Activated CD4-positive, alpha-beta memory T cell treated with anti-CD3 and anti-CD28 coated beads for 36 hours (primary cell): ENCODE data around the gene CLBA1. TPM values are rescaled to one million over a fixed set of nuclear protein-coding genes. Genes with fewer than 3 reads are reported as not detected.
"Not testable (repeated sequence)": the region's sequence is repeated elsewhere in the genome, so short reads cannot be mapped to it uniquely, and the experiment has no call there.

ENCODE experiments used
- CTCF ChIA-PET: fragments of 350-600 bp; sonication (Branson Sonifier 250); formaldehyde crosslinking; loops from one replicate; lab custom pipeline; 2021; ENCODE audit warnings: antibody characterized with exemption, inconsistent platforms; lab: Charles Lee
- POLR2A ChIA-PET: fragments of 350-600 bp; sonication (Branson Sonifier 250); formaldehyde crosslinking; loops from one replicate; lab custom pipeline; 2021; ENCODE audit warnings: antibody characterized with exemption; lab: Charles Lee
- DNase-seq: peaks from one replicate; pipeline ENCODE4 v3.0.0-alpha.2; 2020
- H3K27ac Mint-ChIP-seq: one replicate; pipeline ENCODE4 v1.8.0; 2021; ENCODE audit warnings: mixed read lengths
- H3K27me3 Mint-ChIP-seq: one replicate; pipeline ENCODE4 v1.8.0; 2021; ENCODE audit warnings: mixed read lengths
- H3K36me3 Mint-ChIP-seq: one replicate; pipeline ENCODE4 v1.8.0; 2021; ENCODE audit warnings: mixed read lengths
- H3K4me1 Mint-ChIP-seq: one replicate; pipeline ENCODE4 v1.8.0; 2021; ENCODE audit warnings: low read depth, mixed read lengths
- H3K4me3 Mint-ChIP-seq: one replicate; pipeline ENCODE4 v1.8.0; 2021; ENCODE audit warnings: mild to moderate bottlenecking, mixed read lengths
- H3K9me3 Mint-ChIP-seq: one replicate; pipeline ENCODE4 v1.8.0; 2021; ENCODE audit warnings: mixed read lengths
- intact Hi-C: fragments of 100-400 bp; cut with micrococcal nuclease; formaldehyde crosslinking; loops from one replicate; pipeline ENCODE4 v1.15.1; 2023
- total RNA-seq, 2 experiments: library from RNA; stranded (reverse); gene quantifications; one replicate each; pipeline ENCODE4 v1.2.3, GENCODE V29; 2021

CLBA1 gene
- total RNA-seq, 2 experiments from 2014 or later = 0.78 to 1.2 TPM

GRCh38 chr14:105027718-105028117 lies 42.1 kb downstream of the CLBA1 start:
- H3K27me3 Mint-ChIP-seq, H3K36me3 Mint-ChIP-seq, H3K27ac Mint-ChIP-seq, H3K9me3 Mint-ChIP-seq, intact Hi-C loops, DNase-seq, H3K4me3 Mint-ChIP-seq: not testable (repeated sequence)
- H3K4me1 Mint-ChIP-seq = peaks cover 42% of the 10 kb centered on the region
- ChIA-PET POLR2A (interaction anchor here (1.0 kb wide), 1 partner anchor 32 kb away, joined by 3 read pairs; no protein-coding TSS in a partner anchor), CTCF (interaction anchor here (1.5 to 6.2 kb wide), 2 partner anchors 17 to 53 kb away, joined by 6 to 46 read pairs; no protein-coding TSS in a partner anchor)

- intact Hi-C loops = no loop called here
- ChIA-PET POLR2A (interaction anchor here (1.0 kb wide), 1 partner anchor 31 kb away, joined by 3 read pairs; no protein-coding TSS in a partner anchor), CTCF (interaction anchor here (1.5 to 6.2 kb wide), 2 partner anchors 16 to 54 kb away, joined by 6 to 46 read pairs; no protein-coding TSS in a partner anchor)
These were observed 42.8 kb downstream of the CLBA1 start for GRCh38 chr14:105028251-105028927.

GRCh38 chr14:105029402-105029801 lies 43.8 kb downstream of the CLBA1 start:
- intact Hi-C loops = no loop called here
- ChIA-PET POLR2A (no interaction called here), CTCF (interaction anchor here (0.8 to 6.2 kb wide), 2 partner anchors 15 to 30 kb away, joined by 3 to 46 read pairs; no protein-coding TSS in a partner anchor)
- Mint-ChIP-seq H3K4me1 (peaks cover 39% of the 10 kb centered on the region), H3K4me3 (no peak overlapping the region), H3K27ac (no peak overlapping the region), H3K9me3 (no peaks in the 10 kb centered on the region), H3K27me3 (peaks cover 4% of the 10 kb centered on the region), H3K36me3 (no peaks in the 10 kb centered on the region)
- DNase-seq = no peak

More at GRCh38 chr14:105028251-105028927, 42.8 kb downstream of the CLBA1 start:
- Mint-ChIP-seq H3K9me3 (no peaks in the 10 kb centered on the region), H3K4me3 (no peak overlapping the region), H3K36me3 (no peaks in the 10 kb centered on the region), H3K27me3 (no peaks in the 10 kb centered on the region), H3K27ac (no peak overlapping the region), H3K4me1 (peaks cover 42% of the 10 kb centered on the region)
- no peak for DNase-seq

- no peaks in the 10 kb centered on the region for H3K36me3 Mint-ChIP-seq
- CTCF ChIA-PET = interaction anchor here (6.2 kb wide), 1 partner anchor 15 kb away, joined by 46 read pairs; no protein-coding TSS in a partner anchor
These were observed 44.6 kb downstream of the CLBA1 start for GRCh38 chr14:105030194-105030593.

GRCh38 chr14:105030836-105031396 lies 45.3 kb downstream of the CLBA1 start:
- peaks cover 4% of the 10 kb centered on the region for H3K27me3 Mint-ChIP-seq
- no peak for DNase-seq
- H3K4me3 Mint-ChIP-seq = no peak overlapping the region
- peaks cover 28% of the 10 kb centered on the region for H3K4me1 Mint-ChIP-seq
- no peak overlapping the region for H3K27ac Mint-ChIP-seq
- intact Hi-C loops = no loop called here
- no peaks in the 10 kb centered on the region for H3K36me3 Mint-ChIP-seq
- H3K9me3 Mint-ChIP-seq = no peaks in the 10 kb centered on the region
- POLR2A ChIA-PET = no interaction called here
- CTCF ChIA-PET = interaction anchor here (1.2 kb wide), 1 partner anchor 15 kb away, joined by 7 read pairs; no protein-coding TSS in a partner anchor

More at GRCh38 chr14:105030194-105030593, 44.6 kb downstream of the CLBA1 start:
- Mint-ChIP-seq H3K9me3 (no peaks in the 10 kb centered on the region), H3K4me3 (no peak overlapping the region), H3K27ac (no peak overlapping the region), H3K4me1 (peaks cover 34% of the 10 kb centered on the region), H3K27me3 (peaks cover 4% of the 10 kb centered on the region)
- POLR2A ChIA-PET = no interaction called here
- no peak for DNase-seq
- intact Hi-C loops = no loop called here

- ChIA-PET POLR2A (interaction anchor here (0.7 kb wide), 1 partner anchor 13 kb away, joined by 3 read pairs; no protein-coding TSS in a partner anchor), CTCF (interaction anchor here (1.5 kb wide), 1 partner anchor 13 kb away, joined by 4 read pairs; no protein-coding TSS in a partner anchor)
- peaks cover 17% of the 10 kb centered on the region for H3K4me1 Mint-ChIP-seq
- intact Hi-C loops, DNase-seq, H3K27me3 Mint-ChIP-seq, H3K4me3 Mint-ChIP-seq, H3K36me3 Mint-ChIP-seq, H3K9me3 Mint-ChIP-seq, H3K27ac Mint-ChIP-seq: not testable (repeated sequence)
These were observed 46.9 kb downstream of the CLBA1 start for GRCh38 chr14:105032451-105032901.

GRCh38 chr14:105033412-105033900 lies 47.9 kb downstream of the CLBA1 start:
- DNase-seq, POLR2A ChIA-PET, H3K36me3 Mint-ChIP-seq, H3K9me3 Mint-ChIP-seq, H3K27me3 Mint-ChIP-seq, intact Hi-C loops: not testable (repeated sequence)
- CTCF ChIA-PET = interaction anchor here (1.5 kb wide), 1 partner anchor 12 kb away, joined by 4 read pairs; no protein-coding TSS in a partner anchor
- Mint-ChIP-seq H3K4me3 (peak overlapping the region; percentile 53), H3K4me1 (peaks cover 17% of the 10 kb centered on the region), H3K27ac (peak overlapping the region; percentile 4)

GRCh38 chr14:105034315-105035039 lies 48.9 kb downstream of the CLBA1 start:
- DNase-seq = no peak
- Mint-ChIP-seq H3K27me3 (peaks cover 4% of the 10 kb centered on the region), H3K4me1 (peaks cover 17% of the 10 kb centered on the region), H3K27ac (no peak overlapping the region), H3K9me3 (no peaks in the 10 kb centered on the region), H3K36me3 (no peaks in the 10 kb centered on the region), H3K4me3 (no peak overlapping the region)
- ChIA-PET CTCF (interaction anchor here (0.7 kb wide), 1 partner anchor 56 kb away, joined by 3 read pairs; no protein-coding TSS in a partner anchor), POLR2A (no interaction called here)
- intact Hi-C loops = no loop called here

- CTCF ChIA-PET = interaction anchor here (1.0 to 3.0 kb wide), 2 partner anchors 10 to 60 kb away, joined by 3 to 14 read pairs; no protein-coding TSS in a partner anchor
- intact Hi-C loops, H3K27ac Mint-ChIP-seq, H3K36me3 Mint-ChIP-seq, H3K27me3 Mint-ChIP-seq, POLR2A ChIA-PET, H3K4me3 Mint-ChIP-seq, DNase-seq, H3K9me3 Mint-ChIP-seq: not testable (repeated sequence)
- H3K4me1 Mint-ChIP-seq = peaks cover 17% of the 10 kb centered on the region
These were observed 50.0 kb downstream of the CLBA1 start for GRCh38 chr14:105035616-105036015.

- ChIA-PET CTCF (no interaction called here), POLR2A (no interaction called here)
- Mint-ChIP-seq H3K36me3 (no peaks in the 10 kb centered on the region), H3K4me3 (no peak overlapping the region), H3K4me1 (peaks cover 3% of the 10 kb centered on the region), H3K9me3 (no peaks in the 10 kb centered on the region), H3K27ac (no peak overlapping the region), H3K27me3 (peaks cover 5% of the 10 kb centered on the region)
- intact Hi-C loops = no loop called here
- DNase-seq = no peak
These were observed 54.0 kb downstream of the CLBA1 start for GRCh38 chr14:105039458-105040205.
